ENCODE data around the gene RAB38.

DNA sequence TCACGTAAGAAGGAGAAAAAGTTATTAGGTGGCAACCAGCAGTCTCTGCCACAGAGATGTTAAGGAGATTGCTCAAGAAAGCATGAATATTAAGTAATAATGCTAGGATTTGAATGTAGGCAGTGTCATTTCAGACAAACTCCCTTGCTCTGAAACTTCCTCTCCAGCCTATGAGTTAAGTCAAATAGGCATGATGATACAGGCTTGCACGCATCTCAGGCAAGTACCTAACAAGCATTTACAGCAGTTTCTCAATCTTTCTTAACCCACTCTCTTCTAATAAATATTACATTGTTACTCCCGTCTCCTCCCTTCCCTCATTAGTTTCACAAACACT lies 72.7 kb downstream of the RAB38 start:
- TF ChIP-seq CTCF (IDR thresholded peaks at IDR 0.05) (no peak), POLR2A (IDR thresholded peaks at IDR 0.05) (no peak), POLR2AphosphoS5 (IDR thresholded peaks at IDR 0.05) (no peak)
